Astrocyte (in vitro differentiated cells and primary cell): ENCODE measurements around the gene SLC4A3. TPM values are rescaled to one million over a fixed set of nuclear protein-coding genes. Genes with fewer than 3 reads are reported as not detected.

ENCODE experiments used
- DNase-seq: peaks from one replicate; pipeline ENCODE4 v3.0.0-alpha.2; 2010; ENCODE audit warnings: low read depth
- FAIRE-seq: peaks from 2 replicates; lab custom pipeline; 2011; peaks lifted over from hg19 to GRCh38; lab: Jason Lieb, UNC
- H2AFZ ChIP-seq: 2 replicates; pipeline ENCODE4 v1.6.0; 2012; ENCODE audit warnings: low read depth, low read length, inconsistent platforms
- H3K27ac ChIP-seq: 2 replicates; pipeline ENCODE4 v1.5.1; 2011; ENCODE audit warnings: low read depth, low read length, inconsistent platforms
- H3K27me3 ChIP-seq: 2 replicates; pipeline ENCODE4 v1.6.0; 2011; ENCODE audit warnings: low read length, inconsistent platforms; ENCODE audit not compliant: insufficient read depth
- H3K36me3 ChIP-seq: 2 replicates; pipeline ENCODE4 v1.5.1; 2011; ENCODE audit warnings: low read length, inconsistent platforms; ENCODE audit not compliant: insufficient read depth
- H3K4me1 ChIP-seq: 2 replicates; pipeline ENCODE4 v1.5.1; 2011; ENCODE audit warnings: low read length, inconsistent platforms; ENCODE audit not compliant: insufficient read depth
- H3K4me2 ChIP-seq: 2 replicates; pipeline ENCODE4 v1.6.0; 2012; ENCODE audit warnings: low read length, inconsistent platforms
- H3K4me3 ChIP-seq: 2 replicates; pipeline ENCODE4 v1.5.1; 2011; ENCODE audit warnings: low read depth, mild to moderate bottlenecking, low read length, inconsistent platforms; ENCODE audit not compliant: insufficient read depth
- H3K79me2 ChIP-seq: 2 replicates; pipeline ENCODE4 v1.6.0; 2012; ENCODE audit warnings: mild to moderate bottlenecking, low read length, inconsistent platforms; ENCODE audit not compliant: insufficient read depth
- H3K9ac ChIP-seq: 2 replicates; pipeline ENCODE4 v1.6.0; 2012; ENCODE audit warnings: mild to moderate bottlenecking, low read length, inconsistent platforms
- H3K9me3 ChIP-seq: 2 replicates; pipeline ENCODE4 v1.5.1; 2012; ENCODE audit warnings: low read depth, mild to moderate bottlenecking, low read length, inconsistent platforms; ENCODE audit not compliant: insufficient read depth
- H4K20me1 ChIP-seq: 2 replicates; pipeline ENCODE4 v1.6.0; 2012; ENCODE audit warnings: low read length, inconsistent platforms; ENCODE audit not compliant: insufficient read depth
- H3K27ac Mint-ChIP-seq: one replicate; pipeline ENCODE4 v1.8.0; 2021; ENCODE audit warnings: mild to moderate bottlenecking, mixed read lengths; ENCODE audit not compliant: unreplicated experiment
- H3K27me3 Mint-ChIP-seq: one replicate; pipeline ENCODE4 v1.8.0; 2021; ENCODE audit warnings: low read depth, mixed read lengths; ENCODE audit not compliant: unreplicated experiment
- H3K36me3 Mint-ChIP-seq: one replicate; pipeline ENCODE4 v1.8.0; 2021; ENCODE audit warnings: low read depth, mixed read lengths; ENCODE audit not compliant: unreplicated experiment
- H3K4me1 Mint-ChIP-seq: one replicate; pipeline ENCODE4 v1.8.0; 2021; ENCODE audit warnings: low read depth, mixed read lengths; ENCODE audit not compliant: unreplicated experiment
- H3K4me3 Mint-ChIP-seq: one replicate; pipeline ENCODE4 v1.8.0; 2021; ENCODE audit warnings: mild to moderate bottlenecking, moderate library complexity, mixed read lengths; ENCODE audit not compliant: unreplicated experiment
- H3K9me3 Mint-ChIP-seq: one replicate; pipeline ENCODE4 v1.8.0; 2021; ENCODE audit warnings: mild to moderate bottlenecking, mixed read lengths; ENCODE audit not compliant: unreplicated experiment
- CTCF ChIP-seq: IDR thresholded peaks from 2 replicates; pipeline ENCODE4 v1.5.1; 2011; ENCODE audit warnings: low read depth, mild to moderate bottlenecking, inconsistent platforms, low read length, moderate library complexity; ENCODE audit not compliant: insufficient read depth
- EZH2 ChIP-seq: IDR thresholded peaks from 2 replicates; pipeline ENCODE4 v1.6.1; 2012; ENCODE audit warnings: mild to moderate bottlenecking, low read length, inconsistent platforms; ENCODE audit not compliant: insufficient read depth
- total RNA-seq: library from RNA; stranded (reverse); gene quantifications from 2 replicates; pipeline ENCODE4 v1.2.1, GENCODE V29; 2021

SLC4A3 gene
- total RNA-seq, 1 donor from 2014 or later, result 11.2 TPM

- Mint-ChIP-seq H3K4me3 (no peak overlapping the region), H3K4me1 (no peaks in the 10 kb centered on the region), H3K27me3 (peaks cover 8% of the 10 kb centered on the region), H3K27ac (no peak overlapping the region), H3K9me3 (no peaks in the 10 kb centered on the region), H3K36me3 (peaks cover 31% of the 10 kb centered on the region)
- TF ChIP-seq EZH2, result no peak
- TF ChIP-seq CTCF, result no peak
- Histone ChIP-seq H3K27me3 (no peaks in the 10 kb centered on the region), H3K4me1 (no peaks in the 10 kb centered on the region), H4K20me1 (no peaks in the 10 kb centered on the region), H3K79me2 (no peaks in the 10 kb centered on the region), H2AFZ (no peak overlapping the region), H3K9ac (no peak overlapping the region), H3K4me3 (no peak overlapping the region), H3K9me3 (no peaks in the 10 kb centered on the region), H3K36me3 (peaks cover 4% of the 10 kb centered on the region), H3K4me2 (no peak overlapping the region), H3K27ac (no peak overlapping the region)
- FAIRE-seq (peak; percentile 17), DNase-seq (no peak)
Observed at GRCh38 chr2:219636941-219637841, 9.8 kb downstream of the SLC4A3 start.

GRCh38 chr2:219637842-219638185, 10.4 kb downstream of the SLC4A3 start:
- FAIRE-seq, result no peak
- Histone ChIP-seq H3K36me3 (peaks cover 4% of the 10 kb centered on the region), H3K9ac (no peak overlapping the region), H3K4me2 (no peak overlapping the region), H3K9me3 (no peaks in the 10 kb centered on the region), H4K20me1 (no peaks in the 10 kb centered on the region), H3K79me2 (no peaks in the 10 kb centered on the region), H3K27me3 (no peaks in the 10 kb centered on the region), H3K4me1 (peaks cover 3% of the 10 kb centered on the region), H3K4me3 (no peak overlapping the region), H2AFZ (no peak overlapping the region), H3K27ac (no peak overlapping the region)
- H3K4me1 Mint-ChIP-seq, result peaks cover 2% of the 10 kb centered on the region
- peaks cover 8% of the 10 kb centered on the region for H3K27me3 Mint-ChIP-seq
- H3K36me3 Mint-ChIP-seq, result peaks cover 27% of the 10 kb centered on the region
- H3K4me3 Mint-ChIP-seq, result no peak overlapping the region
- DNase-seq, result no peak
- TF ChIP-seq CTCF, result no peak
- no peak for TF ChIP-seq EZH2
- no peaks in the 10 kb centered on the region for H3K9me3 Mint-ChIP-seq
- no peak overlapping the region for H3K27ac Mint-ChIP-seq
